Endothelial cell of coronary artery (primary cell): ENCODE results near the gene REXO1. TPM values are rescaled to one million over a fixed set of nuclear protein-coding genes. Genes with fewer than 3 reads are reported as not detected.

Experiments
- total RNA-seq: library from RNA; depleted of rRNA; stranded (reverse); fragments of >200 nt; gene quantifications from 2 replicates; pipeline ENCODE4 v1.2.3, GENCODE V29; 2014

REXO1 gene
- total RNA-seq, result 4.4 and 8.0 TPM in 2 replicates

GRCh38 chr19:1848399-1849131, at the start of gene REXO1:
Gene REXO1, minus strand, starts transcription at chr19:1848483. Its CDS starts 125 bp downstream, at chr19:1848358.

GRCh38 chr19:1885398-1886119, 37.3 kb upstream of the REXO1 start, which contains the start of gene ABHD17A:
Gene ABHD17A, minus strand, starts transcription at chr19:1885496. Its CDS starts 3,930 bp downstream, at chr19:1881566.

GRCh38 chr19:1863328-1863637, 15.0 kb upstream of the REXO1 start, which contains the start of gene KLF16:
Gene KLF16, minus strand, starts transcription at chr19:1863579. Its CDS starts 82 bp downstream, at chr19:1863497.

GRCh38 chr19:1811942-1812425, 36.3 kb downstream of the REXO1 start, which contains the start of gene ATP8B3:
Gene ATP8B3, minus strand, starts transcription at chr19:1812276. Its CDS starts 540 bp downstream, at chr19:1811736.

Other genes with a start within 250 kb of the REXO1 start
- gene UQCR11, start 243.0 kb downstream of the REXO1 start, total RNA-seq, result 74.2 and 84.3 TPM in 2 replicates
- gene TCF3, start 195.9 kb downstream of the REXO1 start, total RNA-seq, result 111 and 115 TPM in 2 replicates
- not detected in 2 replicates for gene ONECUT3, start 95.0 kb downstream of the REXO1 start, total RNA-seq
- 1.2 and 1.8 TPM in 2 replicates for gene ATP8B3, start 36.2 kb downstream of the REXO1 start, total RNA-seq
- gene KLF16, start 15.1 kb upstream of the REXO1 start, total RNA-seq, result 5.8 and 6.8 TPM in 2 replicates
- gene ABHD17A, start 37.0 kb upstream of the REXO1 start, total RNA-seq, result 134 and 138 TPM in 2 replicates
- 1.5 and 2.4 TPM in 2 replicates for gene ADAT3, start 56.9 kb upstream of the REXO1 start, total RNA-seq
- 18.0 and 29.7 TPM in 2 replicates for gene SCAMP4, start 56.9 kb upstream of the REXO1 start, total RNA-seq
- 72.8 and 76.8 TPM in 2 replicates for gene CSNK1G2, start 92.7 kb upstream of the REXO1 start, total RNA-seq
- 44.5 and 79.0 TPM in 2 replicates for gene BTBD2, start 167.2 kb upstream of the REXO1 start, total RNA-seq
- 76.0 and 203 TPM in 2 replicates for gene MKNK2, start 202.8 kb upstream of the REXO1 start, total RNA-seq
- 16.4 and 23.9 TPM in 2 replicates for gene MOB3A, start 247.8 kb upstream of the REXO1 start, total RNA-seq
- 0.81 and 0.85 TPM in 2 replicates for gene IZUMO4, start 248.4 kb upstream of the REXO1 start, total RNA-seq